Measurements from ENCODE around the gene OR10C1.

DNA sequence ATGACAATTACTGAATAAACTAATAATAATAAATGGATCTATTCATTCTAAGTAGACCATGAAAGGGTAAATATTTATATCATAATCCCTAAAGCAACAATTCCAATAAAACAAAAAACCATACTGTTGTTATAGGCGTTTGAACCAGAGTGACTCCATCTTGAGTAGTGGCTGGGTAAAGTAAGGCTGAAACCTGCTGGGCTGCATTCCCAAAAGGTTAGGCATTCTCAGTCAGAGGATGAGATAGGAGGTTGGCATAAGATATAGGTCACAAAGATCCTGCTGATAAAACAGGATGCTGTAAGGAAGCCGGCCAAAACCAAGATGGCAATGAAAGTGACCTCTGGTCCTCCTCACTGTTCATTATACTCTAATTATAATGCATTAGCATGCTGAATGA, 26.2 kb downstream of the OR10C1 start:
- no peak for TF ChIP-seq POLR2A (IDR thresholded peaks at IDR 0.05)
- TF ChIP-seq CTCF (IDR thresholded peaks at IDR 0.05), result no peak

All from testis (tissue), 2 donors.